IPS-15b (cell line): ENCODE results near the gene IQSEC3.

ENCODE experiments used
- H3K27me3 ChIP-seq: one replicate; pipeline ENCODE4 v1.6.1; 2013; ENCODE audit warnings: low read length; ENCODE audit not compliant: control insufficient read depth, insufficient read depth
- H3K36me3 ChIP-seq: one replicate; pipeline ENCODE4 v1.6.1; 2013; ENCODE audit warnings: low read length; ENCODE audit not compliant: control insufficient read depth, insufficient read depth
- H3K4me1 ChIP-seq: one replicate; pipeline ENCODE4 v1.6.1; 2013; ENCODE audit warnings: mild to moderate bottlenecking, low read length; ENCODE audit not compliant: control insufficient read depth, insufficient read depth
- H3K4me3 ChIP-seq: one replicate; pipeline ENCODE4 v1.5.1; 2013; ENCODE audit warnings: low read depth, low read length
- H3K9ac ChIP-seq: one replicate; pipeline ENCODE4 v1.6.1; 2013; ENCODE audit warnings: low read depth, mild to moderate bottlenecking, low read length
- H3K9me3 ChIP-seq: one replicate; pipeline ENCODE4 v1.6.1; 2013; ENCODE audit warnings: mild to moderate bottlenecking, low read length; ENCODE audit not compliant: control insufficient read depth, insufficient read depth

The IQSEC3 gene

GRCh38 chr12:205026-205425, 138.5 kb downstream of the IQSEC3 start:
- H3K9me3 ChIP-seq: no peaks in the 10 kb centered on the region
- no peak overlapping the region for H3K9ac ChIP-seq
- H3K4me3 ChIP-seq: no peak overlapping the region
- peaks cover 79% of the 10 kb centered on the region for H3K27me3 ChIP-seq
- peaks cover 8% of the 10 kb centered on the region for H3K4me1 ChIP-seq
- H3K36me3 ChIP-seq: no peaks in the 10 kb centered on the region

DNA sequence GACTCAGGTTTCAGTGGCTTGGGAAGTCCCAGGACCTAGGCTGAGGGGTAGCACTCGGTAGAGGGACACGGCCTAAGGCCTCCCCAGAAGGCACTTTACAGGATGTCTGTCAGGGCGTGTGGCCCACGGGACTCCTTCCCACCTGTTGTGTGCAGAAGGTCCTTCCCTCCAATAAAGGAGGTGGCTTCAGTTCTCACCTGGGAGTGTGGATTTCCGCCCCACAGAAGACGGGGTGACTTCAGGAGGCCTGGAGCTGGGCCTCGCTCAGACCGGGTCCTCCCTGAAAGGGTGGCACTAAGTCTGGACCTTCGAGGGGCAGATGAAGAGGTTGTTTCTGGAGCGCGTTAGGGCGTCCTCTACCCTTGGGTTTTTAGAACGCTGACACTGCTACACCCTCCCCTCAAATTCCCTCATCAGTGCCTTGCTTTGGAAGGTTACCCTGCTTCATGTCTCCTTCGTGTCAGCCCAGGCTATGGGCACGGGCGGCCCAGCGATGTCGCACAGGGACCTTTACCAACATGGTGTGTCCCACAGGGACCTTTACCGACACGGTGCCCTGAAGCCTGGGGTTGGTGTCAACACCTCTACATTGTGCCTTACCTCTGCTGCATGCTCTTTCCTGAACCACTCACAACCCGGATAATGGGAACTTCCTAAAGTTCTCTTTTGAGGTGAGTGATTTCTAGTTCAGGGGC, 140.3 kb downstream of the IQSEC3 start:
- H3K27me3 ChIP-seq: peaks cover 82% of the 10 kb centered on the region
- no peak overlapping the region for H3K9ac ChIP-seq
- H3K4me1 ChIP-seq: peaks cover 8% of the 10 kb centered on the region
- no peaks in the 10 kb centered on the region for H3K9me3 ChIP-seq
- H3K36me3 ChIP-seq: no peaks in the 10 kb centered on the region
- no peak overlapping the region for H3K4me3 ChIP-seq

- no peaks in the 10 kb centered on the region for H3K9me3 ChIP-seq
- H3K27me3 ChIP-seq: peaks cover 80% of the 10 kb centered on the region
- no peak overlapping the region for H3K4me3 ChIP-seq
- H3K36me3 ChIP-seq: no peaks in the 10 kb centered on the region
- peaks cover 7% of the 10 kb centered on the region for H3K4me1 ChIP-seq
- H3K9ac ChIP-seq: no peak overlapping the region
These were observed 141.2 kb downstream of the IQSEC3 start for GRCh38 chr12:207804-208203.

DNA sequence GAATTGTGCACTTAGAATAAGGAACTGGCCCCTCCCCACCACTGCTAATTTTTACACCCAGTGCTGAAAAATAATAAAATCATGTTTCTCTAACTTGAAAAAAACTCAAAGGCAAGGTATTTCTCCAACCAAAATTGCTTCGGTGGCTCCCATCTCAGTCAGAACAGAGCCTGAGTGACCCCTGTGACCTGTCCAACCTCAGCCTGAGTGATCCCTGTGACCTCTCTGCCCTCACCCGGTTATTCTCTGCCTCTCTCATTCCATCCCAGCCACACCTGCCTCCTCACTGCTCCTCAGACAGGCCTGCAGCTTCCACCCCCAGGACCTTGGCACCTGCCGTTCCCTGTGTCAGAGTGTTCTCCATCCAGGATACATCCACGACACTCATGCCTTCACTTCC, 142.2 kb downstream of the IQSEC3 start:
- Histone ChIP-seq H3K27me3 (peaks cover 85% of the 10 kb centered on the region), H3K36me3 (no peaks in the 10 kb centered on the region)

DNA sequence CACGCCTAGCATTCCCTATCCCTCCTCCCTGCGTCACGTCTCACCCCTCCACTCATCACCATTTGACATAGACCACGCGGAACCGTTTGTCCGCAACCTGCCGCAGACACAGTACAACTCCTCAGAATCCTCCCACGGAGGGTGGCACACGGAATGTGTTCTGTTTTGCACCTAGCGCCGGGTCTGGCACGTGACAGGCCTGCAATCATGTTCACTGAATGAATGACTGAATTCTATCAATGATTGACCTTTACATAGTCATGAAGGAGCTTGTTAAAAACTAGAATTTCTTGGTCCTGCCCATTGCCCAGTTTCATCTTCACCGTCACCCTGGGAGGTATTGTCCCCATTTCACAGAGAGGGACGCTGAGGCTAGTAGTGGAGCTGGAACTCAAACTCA, 142.7 kb downstream of the IQSEC3 start:
- Histone ChIP-seq H3K36me3 (no peaks in the 10 kb centered on the region), H3K9me3 (no peaks in the 10 kb centered on the region), H3K4me3 (no peak overlapping the region), H3K27me3 (peaks cover 84% of the 10 kb centered on the region), H3K9ac (no peak overlapping the region), H3K4me1 (peaks cover 9% of the 10 kb centered on the region)

More for the DNA sequence above, 142.2 kb downstream of the IQSEC3 start:
- Histone ChIP-seq H3K4me3 (no peak overlapping the region), H3K4me1 (peaks cover 8% of the 10 kb centered on the region), H3K9me3 (no peaks in the 10 kb centered on the region), H3K9ac (no peak overlapping the region)

DNA sequence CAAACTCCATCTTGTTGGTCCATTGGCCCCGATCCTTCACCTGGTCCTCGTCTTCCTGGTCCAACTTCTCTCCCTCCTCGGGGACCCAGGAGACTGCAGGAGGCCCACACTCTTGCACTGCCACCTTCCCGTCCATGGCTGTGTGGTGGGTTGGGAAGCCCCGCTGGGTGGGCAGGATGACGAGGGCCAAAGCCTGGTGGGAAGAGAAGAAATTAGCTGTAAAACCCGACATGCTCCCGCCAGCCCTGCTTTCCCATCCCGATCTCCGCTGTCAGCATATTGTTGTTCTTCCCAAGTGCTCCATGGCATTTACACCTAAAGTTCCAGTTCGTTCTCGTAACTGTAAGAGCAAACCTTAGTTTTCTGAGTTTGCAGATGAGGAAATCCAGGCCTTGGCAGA, 143.3 kb downstream of the IQSEC3 start:
- Histone ChIP-seq H3K9me3 (no peaks in the 10 kb centered on the region), H3K4me1 (peaks cover 7% of the 10 kb centered on the region), H3K27me3 (peaks cover 84% of the 10 kb centered on the region), H3K36me3 (no peaks in the 10 kb centered on the region), H3K9ac (no peak overlapping the region), H3K4me3 (no peak overlapping the region)

- H3K9ac ChIP-seq: no peak overlapping the region
- H3K4me3 ChIP-seq: no peak overlapping the region
- peaks cover 82% of the 10 kb centered on the region for H3K27me3 ChIP-seq
These were observed 143.9 kb downstream of the IQSEC3 start for GRCh38 chr12:210277-211141.

DNA sequence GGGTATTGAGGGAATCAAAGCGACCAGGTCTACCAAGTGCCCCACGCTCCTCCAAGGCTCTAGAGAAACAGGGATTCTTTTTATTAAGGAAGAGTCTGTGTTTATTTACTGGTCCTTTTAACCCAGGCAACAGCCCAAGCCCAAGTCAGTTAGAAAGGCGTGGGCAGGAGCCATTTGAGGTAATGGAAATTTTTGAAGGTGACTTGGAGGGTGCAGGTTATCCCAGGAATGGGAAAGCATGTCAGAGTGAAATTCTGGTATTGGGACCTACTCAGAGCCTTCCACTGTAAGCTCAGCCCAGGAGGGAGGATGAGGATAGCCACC, 144.5 kb downstream of the IQSEC3 start:
- H3K9me3 ChIP-seq: no peaks in the 10 kb centered on the region
- no peak overlapping the region for H3K4me3 ChIP-seq
- no peak overlapping the region for H3K9ac ChIP-seq
- peaks cover 79% of the 10 kb centered on the region for H3K27me3 ChIP-seq
- peaks cover 7% of the 10 kb centered on the region for H3K4me1 ChIP-seq
- no peaks in the 10 kb centered on the region for H3K36me3 ChIP-seq

More at GRCh38 chr12:210277-211141, 143.9 kb downstream of the IQSEC3 start:
- Histone ChIP-seq H3K4me1 (peaks cover 7% of the 10 kb centered on the region), H3K9me3 (no peaks in the 10 kb centered on the region), H3K36me3 (no peaks in the 10 kb centered on the region)

GRCh38 chr12:211639-212414, 145.3 kb downstream of the IQSEC3 start:
- H3K27me3 ChIP-seq: peaks cover 75% of the 10 kb centered on the region
- no peak overlapping the region for H3K9ac ChIP-seq
- H3K4me3 ChIP-seq: no peak overlapping the region
- no peaks in the 10 kb centered on the region for H3K36me3 ChIP-seq
- no peaks in the 10 kb centered on the region for H3K9me3 ChIP-seq
- peaks cover 7% of the 10 kb centered on the region for H3K4me1 ChIP-seq

GRCh38 chr12:212415-212714, 145.8 kb downstream of the IQSEC3 start:
- Histone ChIP-seq H3K4me3 (no peak overlapping the region), H3K4me1 (peaks cover 7% of the 10 kb centered on the region), H3K36me3 (no peaks in the 10 kb centered on the region), H3K9ac (no peak overlapping the region), H3K27me3 (peaks cover 71% of the 10 kb centered on the region), H3K9me3 (no peaks in the 10 kb centered on the region)

- H3K9me3 ChIP-seq: no peaks in the 10 kb centered on the region
- H3K9ac ChIP-seq: no peak overlapping the region
- H3K4me3 ChIP-seq: no peak overlapping the region
- H3K27me3 ChIP-seq: peaks cover 70% of the 10 kb centered on the region
- H3K4me1 ChIP-seq: peaks cover 7% of the 10 kb centered on the region
- H3K36me3 ChIP-seq: no peaks in the 10 kb centered on the region
These were observed 146.4 kb downstream of the IQSEC3 start for GRCh38 chr12:212715-213526.
